GM12878 (cell line): Measurements from ENCODE around the gene GALNT17. TPM values are rescaled to one million over a fixed set of nuclear protein-coding genes. Genes with fewer than 3 reads are reported as not detected.
"Not testable (repeated sequence)": the region's sequence is repeated elsewhere in the genome, so short reads cannot be mapped to it uniquely, and the experiment has no call there.

Experiments used
- ATAC-seq: fragments of 200-7000 bp; cut with Tn5 transposase; 3 replicates; pipeline ENCODE4 v1.9.1; 2020; ENCODE audit warnings: mild to moderate bottlenecking, moderate library complexity
- BruUV-seq: library from RNA; stranded (reverse); fragments of 400-500 nt; replicated peaks from 2 replicates; lab custom pipeline; 2021; lab: Mats Ljungman, UMichigan
- CTCF ChIA-PET: fragments of 300-600 bp; sonication (Branson Sonifier 250); formaldehyde crosslinking; extraction: SDS; loops from one replicate; lab custom pipeline; 2021; ENCODE audit warnings: inconsistent platforms; lab: Yijun Ruan, JAX
- POLR2A ChIA-PET: fragments of 350-600 bp; formaldehyde crosslinking; extraction: SDS; loops from one replicate; lab custom pipeline; 2021; ENCODE audit warnings: inconsistent platforms; lab: Charles Lee
- RAD21 ChIA-PET: fragments of 300-600 bp; sonication (Branson Sonifier 250); formaldehyde crosslinking; loops from one replicate; lab custom pipeline; 2023; ENCODE audit warnings: antibody characterized with exemption; ENCODE audit not compliant: unreplicated experiment; lab: Charles Lee
- SMC1A ChIA-PET: fragments of 300-600 bp; sonication (Branson Sonifier 250); formaldehyde crosslinking; loops from one replicate; lab custom pipeline; 2023; ENCODE audit not compliant: unreplicated experiment, uncharacterized antibody; lab: Charles Lee
- DNase-seq: peaks from one replicate; pipeline ENCODE4 v3.0.0-alpha.2; 2011; ENCODE audit warnings: low read depth, low spot score
- FAIRE-seq: peaks from 3 replicates; lab custom pipeline; 2011; peaks lifted over from hg19 to GRCh38; lab: Jason Lieb, UNC
- H2AFZ ChIP-seq: 2 replicates; pipeline ENCODE4 v1.6.0; 2011; ENCODE audit warnings: low read depth, low read length, control low read depth; ENCODE audit not compliant: control insufficient read depth
- H3K27ac ChIP-seq: 2 replicates; pipeline ENCODE4 v1.5.1; 2011; ENCODE audit warnings: control low read depth; ENCODE audit not compliant: control insufficient read depth, insufficient read depth
- H3K27me3 ChIP-seq, 2 experiments: replicated peaks in 1 of 2; 2 replicates each; pipeline versions ENCODE4 v1.6.0 to v1.6.1; 2011; ENCODE audit warnings: low read length in 1 of 2; ENCODE audit not compliant: control insufficient read depth in 2 of 2, insufficient read depth in 2 of 2
- H3K36me3 ChIP-seq, 2 experiments: 2 replicates each; pipeline ENCODE4 v1.5.1; 2011; ENCODE audit warnings: low read length in 1 of 2; ENCODE audit not compliant: control insufficient read depth in 2 of 2, insufficient read depth in 2 of 2
- H3K4me1 ChIP-seq: 2 replicates; pipeline ENCODE4 v1.6.1; 2011; ENCODE audit warnings: mild to moderate bottlenecking, low read length, moderate library complexity, mixed read lengths; ENCODE audit not compliant: control insufficient read depth, insufficient read depth
- H3K4me2 ChIP-seq: 2 replicates; pipeline ENCODE4 v1.6.0; 2011; ENCODE audit warnings: control low read depth; ENCODE audit not compliant: control insufficient read depth, insufficient read depth
- H3K4me3 ChIP-seq: fragments of 200-600 bp; sonication (generic); 2 replicates; pipeline ENCODE4 v1.5.1; 2016
- H3K79me2 ChIP-seq: 2 replicates; pipeline ENCODE4 v1.6.0; 2011; ENCODE audit warnings: low read length; ENCODE audit not compliant: control insufficient read depth, insufficient read depth
- H3K9ac ChIP-seq: 2 replicates; pipeline ENCODE4 v1.8.0; 2011; ENCODE audit warnings: low read length, control low read depth, mixed read lengths; ENCODE audit not compliant: control insufficient read depth, insufficient read depth
- H3K9me3 ChIP-seq: replicated peaks from 3 replicates; pipeline ENCODE4 v1.5.1; 2011; ENCODE audit warnings: mild to moderate bottlenecking, low read length; ENCODE audit not compliant: control insufficient read depth, insufficient read depth
- H4K20me1 ChIP-seq: 2 replicates; pipeline ENCODE4 v1.6.0; 2011; ENCODE audit not compliant: control insufficient read depth, insufficient read depth
- ESRRA ChIP-seq: IDR thresholded peaks from 2 replicates; pipeline ENCODE4 v1.6.1; 2012; ENCODE audit warnings: mild to moderate bottlenecking, low read length, improper control_type of control experiment
- RAD51 ChIP-seq: fragments of 450-650 bp; IDR thresholded peaks from 2 replicates; pipeline ENCODE4 v1.6.1; 2016; ENCODE audit warnings: moderate library complexity, mild to moderate bottlenecking, inconsistent platforms
- SUPT20H ChIP-seq: IDR thresholded peaks from 2 replicates; pipeline ENCODE4 v1.6.1; 2011; ENCODE audit warnings: low read depth, mild to moderate bottlenecking, low read length, moderate library complexity, borderline replicate concordance; ENCODE audit not compliant: control insufficient read depth
- TAF1 ChIP-seq: IDR thresholded peaks from 2 replicates; pipeline ENCODE4 v1.6.1; 2011; ENCODE audit warnings: mild to moderate bottlenecking, low read depth, low read length, borderline replicate concordance
- YBX1 ChIP-seq: fragments of 450-650 bp; IDR thresholded peaks from 2 replicates; pipeline ENCODE4 v1.6.1; 2016; ENCODE audit warnings: antibody characterized with exemption
- ZNF217 ChIP-seq: fragments of 450-650 bp; IDR thresholded peaks from 2 replicates; pipeline ENCODE4 v1.6.1; 2017; ENCODE audit warnings: antibody characterized with exemption, mild to moderate bottlenecking
- WGBS: methylation state at CpG from one replicate; pipeline ENCODE4 v1.1.6; 2016; ENCODE audit warnings: low lambda C conversion rate; ENCODE audit not compliant: insufficient replicate concordance, insufficient coverage; ENCODE audit errors: missing lambda C conversion rate; 5-methylcytosine and 5-hydroxymethylcytosine counted together
- in situ Hi-C: fragments of 300-500 bp; cut with MboI; formaldehyde crosslinking; loops from 9 replicates; pipeline ENCODE4 v1.14.3; 2018; ENCODE audit warnings: mixed read lengths
- intact Hi-C: fragments of 100-400 bp; cut with micrococcal nuclease; formaldehyde crosslinking; loops from one replicate; pipeline ENCODE4 v1.14.2; 2022; ENCODE audit not compliant: unreplicated experiment
- polyA plus RNA-seq, 11 experiments: library from polyadenylated mRNA; depleted of rRNA in 4 of 11; unstranded in 6 of 11; stranded (reverse) in 5 of 11; fragments of >200 nt; fragmentation: Nextera tagmentation in 4 of 11; fragmentation: Illumina TruSeq in 1 of 11; extraction: Ambion mirVana in 4 of 11; extraction: Trizol in 1 of 11; gene quantifications; 1 replicate in 1 of 11; 2 replicates in 10 of 11; pipeline versions ENCODE4 v1.2.1 to v1.2.3, GENCODE V29; 2011 to 2016; ENCODE audit warnings: inconsistent platforms in 2 of 11, missing spikeins in 2 of 11, low read depth in 1 of 11
- total RNA-seq, 4 experiments: library from RNA; depleted of rRNA in 3 of 4; stranded (reverse); fragments of >200 nt in 3 of 4; fragmentation: Illumina TruSeq in 1 of 4; extraction: Trizol in 1 of 4; gene quantifications; 2 replicates each; pipeline versions ENCODE4 v1.2.1 to v1.2.3, GENCODE V29; 2013 to 2021
- TF ChIP-seq, protein P1 (sequence below): fragments of 450-650 bp; IDR thresholded peaks from 2 replicates; pipeline ENCODE4 v1.6.1; 2017; ENCODE audit warnings: mild to moderate bottlenecking
- TF ChIP-seq, protein P2 (sequence below): fragments of 450-650 bp; IDR thresholded peaks from 2 replicates; pipeline ENCODE4 v1.6.1; 2017; ENCODE audit warnings: low read depth, mild to moderate bottlenecking, moderate library complexity
- TF ChIP-seq, protein P3 (sequence below): fragments of 450-650 bp; formaldehyde crosslinking; IDR thresholded peaks from 2 replicates; pipeline ENCODE4 v1.4.0; 2022; ENCODE audit warnings: mild to moderate bottlenecking, moderate library complexity

The GALNT17 gene
- total and polyA plus RNA-seq, 10 of the 15 experiments (the other 5 are each of a cell fraction or from before 2014, with no cell fraction given): 0.12 to 0.15 TPM; not detected in 8

DNA sequence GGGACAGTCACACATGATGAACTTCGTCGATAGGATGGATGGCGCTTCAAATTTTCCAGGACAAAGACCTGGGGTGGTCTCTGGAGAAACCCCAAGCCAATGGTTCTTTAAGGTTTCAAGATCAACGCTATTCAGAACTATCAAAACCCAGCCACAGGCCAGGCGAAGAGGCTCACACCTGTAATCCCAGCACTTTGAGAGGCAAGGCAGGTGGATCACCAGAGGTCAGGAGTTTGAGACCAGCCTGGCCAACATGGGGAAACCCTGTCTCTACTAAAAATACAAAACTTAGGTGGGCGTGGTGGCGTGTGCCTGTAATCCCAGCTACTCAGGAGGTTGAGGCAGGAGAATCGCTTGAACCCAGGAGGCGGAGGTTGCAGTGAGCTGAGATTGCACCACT lies 511.1 kb downstream of the GALNT17 start:
- ATAC-seq, RAD21 ChIA-PET, CTCF ChIA-PET, FAIRE-seq, H2AFZ ChIP-seq, H3K4me1 ChIP-seq, SMC1A ChIA-PET, POLR2A ChIA-PET, H3K27me3 ChIP-seq, H3K9ac ChIP-seq, intact Hi-C loops, H3K79me2 ChIP-seq, DNase-seq, BruUV-seq, H3K4me3 ChIP-seq, H3K36me3 ChIP-seq, H3K9me3 ChIP-seq, H3K4me2 ChIP-seq, H3K27ac ChIP-seq, H4K20me1 ChIP-seq, in situ Hi-C loops: not testable (repeated sequence)
- 35% methylated on average over 9 of the region's 9 CpGs for WGBS

GRCh38 chr7:71645836-71646235 lies 513.9 kb downstream of the GALNT17 start:
- FAIRE-seq: no peak

More at GRCh38 chr7:71645836-71646235, 513.9 kb downstream of the GALNT17 start:
- no peaks in the 10 kb centered on the region for H4K20me1 ChIP-seq
- no peaks in the 10 kb centered on the region for H3K27me3 ChIP-seq
- CTCF ChIA-PET: no interaction called here
- H3K4me1 ChIP-seq: no peaks in the 10 kb centered on the region
- no peaks in the 10 kb centered on the region; the same call in 2 of the 3 replicates for H3K9me3 ChIP-seq
- no peak overlapping the region for H3K27ac ChIP-seq
- H2AFZ ChIP-seq: no peak overlapping the region
- TF ChIP-seq, protein P1, sequence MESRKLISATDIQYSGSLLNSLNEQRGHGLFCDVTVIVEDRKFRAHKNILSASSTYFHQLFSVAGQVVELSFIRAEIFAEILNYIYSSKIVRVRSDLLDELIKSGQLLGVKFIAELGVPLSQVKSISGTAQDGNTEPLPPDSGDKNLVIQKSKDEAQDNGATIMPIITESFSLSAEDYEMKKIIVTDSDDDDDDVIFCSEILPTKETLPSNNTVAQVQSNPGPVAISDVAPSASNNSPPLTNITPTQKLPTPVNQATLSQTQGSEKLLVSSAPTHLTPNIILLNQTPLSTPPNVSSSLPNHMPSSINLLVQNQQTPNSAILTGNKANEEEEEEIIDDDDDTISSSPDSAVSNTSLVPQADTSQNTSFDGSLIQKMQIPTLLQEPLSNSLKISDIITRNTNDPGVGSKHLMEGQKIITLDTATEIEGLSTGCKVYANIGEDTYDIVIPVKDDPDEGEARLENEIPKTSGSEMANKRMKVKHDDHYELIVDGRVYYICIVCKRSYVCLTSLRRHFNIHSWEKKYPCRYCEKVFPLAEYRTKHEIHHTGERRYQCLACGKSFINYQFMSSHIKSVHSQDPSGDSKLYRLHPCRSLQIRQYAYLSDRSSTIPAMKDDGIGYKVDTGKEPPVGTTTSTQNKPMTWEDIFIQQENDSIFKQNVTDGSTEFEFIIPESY: no peak
- TF ChIP-seq SUPT20H (no peak), ZNF217 (no peak), TAF1 (no peak), RAD51 (no peak), ESRRA (no peak), YBX1 (no peak)
- TF ChIP-seq, protein P2, sequence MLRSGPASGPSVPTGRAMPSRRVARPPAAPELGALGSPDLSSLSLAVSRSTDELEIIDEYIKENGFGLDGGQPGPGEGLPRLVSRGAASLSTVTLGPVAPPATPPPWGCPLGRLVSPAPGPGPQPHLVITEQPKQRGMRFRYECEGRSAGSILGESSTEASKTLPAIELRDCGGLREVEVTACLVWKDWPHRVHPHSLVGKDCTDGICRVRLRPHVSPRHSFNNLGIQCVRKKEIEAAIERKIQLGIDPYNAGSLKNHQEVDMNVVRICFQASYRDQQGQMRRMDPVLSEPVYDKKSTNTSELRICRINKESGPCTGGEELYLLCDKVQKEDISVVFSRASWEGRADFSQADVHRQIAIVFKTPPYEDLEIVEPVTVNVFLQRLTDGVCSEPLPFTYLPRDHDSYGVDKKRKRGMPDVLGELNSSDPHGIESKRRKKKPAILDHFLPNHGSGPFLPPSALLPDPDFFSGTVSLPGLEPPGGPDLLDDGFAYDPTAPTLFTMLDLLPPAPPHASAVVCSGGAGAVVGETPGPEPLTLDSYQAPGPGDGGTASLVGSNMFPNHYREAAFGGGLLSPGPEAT: no peak
- TF ChIP-seq, protein P3, sequence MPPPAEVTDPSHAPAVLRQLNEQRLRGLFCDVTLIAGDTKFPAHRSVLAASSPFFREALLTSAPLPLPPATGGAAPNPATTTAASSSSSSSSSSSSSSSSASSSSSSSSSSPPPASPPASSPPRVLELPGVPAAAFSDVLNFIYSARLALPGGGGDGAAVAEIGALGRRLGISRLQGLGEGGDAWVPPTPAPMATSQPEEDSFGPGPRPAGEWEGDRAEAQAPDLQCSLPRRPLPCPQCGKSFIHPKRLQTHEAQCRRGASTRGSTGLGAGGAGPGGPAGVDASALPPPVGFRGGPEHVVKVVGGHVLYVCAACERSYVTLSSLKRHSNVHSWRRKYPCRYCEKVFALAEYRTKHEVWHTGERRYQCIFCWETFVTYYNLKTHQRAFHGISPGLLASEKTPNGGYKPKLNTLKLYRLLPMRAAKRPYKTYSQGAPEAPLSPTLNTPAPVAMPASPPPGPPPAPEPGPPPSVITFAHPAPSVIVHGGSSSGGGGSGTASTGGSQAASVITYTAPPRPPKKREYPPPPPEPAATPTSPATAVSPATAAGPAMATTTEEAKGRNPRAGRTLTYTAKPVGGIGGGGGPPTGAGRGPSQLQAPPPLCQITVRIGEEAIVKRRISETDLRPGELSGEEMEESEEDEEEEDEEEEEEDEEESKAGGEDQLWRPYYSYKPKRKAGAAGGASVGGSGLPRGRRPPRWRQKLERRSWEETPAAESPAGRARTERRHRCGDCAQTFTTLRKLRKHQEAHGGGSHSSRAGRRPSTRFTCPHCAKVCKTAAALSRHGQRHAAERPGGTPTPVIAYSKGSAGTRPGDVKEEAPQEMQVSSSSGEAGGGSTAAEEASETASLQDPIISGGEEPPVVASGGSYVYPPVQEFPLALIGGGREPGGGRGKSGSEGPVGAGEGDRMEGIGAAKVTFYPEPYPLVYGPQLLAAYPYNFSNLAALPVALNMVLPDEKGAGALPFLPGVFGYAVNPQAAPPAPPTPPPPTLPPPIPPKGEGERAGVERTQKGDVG (CRISPR knock-in tag): no peak
- TF ChIP-seq, all 136 proteins: peak for 0
- DNase-seq (no peak), ATAC-seq (no peak)
- Histone ChIP-seq H3K4me3 (no peak overlapping the region), H3K4me2 (no peak overlapping the region), H3K9ac (no peak overlapping the region), H3K36me3 (no peaks in the 10 kb centered on the region), H3K79me2 (no peaks in the 10 kb centered on the region)
- WGBS: 7% methylated on average over 4 of the region's 4 CpGs
- in situ Hi-C loops: no loop called here
- intact Hi-C loops: no loop called here
- no TSS peak for BruUV-seq
- ChIA-PET SMC1A (no interaction called here), RAD21 (no interaction called here), POLR2A (no interaction called here)
